ENCODE measurements around the gene RNF103. TPM values are rescaled to one million over a fixed set of nuclear protein-coding genes. Genes with fewer than 3 reads are reported as not detected.

The RNF103 gene
- total and polyA plus RNA-seq, 2 of the 13 experiments (the other 11 are each of a cell fraction or from before 2014, with no cell fraction given): 19.8 to 21.1 TPM

- no peak for TF ChIP-seq ZMAT3 (CRISPR knock-in tag; conservative IDR thresholded peaks at IDR 0.05)
- no peak for TF ChIP-seq ZNF740 (CRISPR knock-in tag; IDR thresholded peaks at IDR 0.05)
- TF ChIP-seq SATB2 (CRISPR knock-in tag; IDR thresholded peaks at IDR 0.05): no peak
- TF ChIP-seq DRAP1 (CRISPR knock-in tag; IDR thresholded peaks at IDR 0.05): peak; percentile 42; the same call in 1 of the 2 replicates
- no peak for TF ChIP-seq HIC2 (CRISPR knock-in tag; IDR thresholded peaks at IDR 0.05; ENCODE audit: low read depth)
- no peak for TF ChIP-seq NPAS2 (CRISPR knock-in tag; IDR thresholded peaks at IDR 0.05; ENCODE audit: borderline replicate concordance)
- no peak for TF ChIP-seq SNAPC4 (CRISPR knock-in tag; IDR thresholded peaks at IDR 0.05)
- TF ChIP-seq BCL3 (CRISPR knock-in tag; IDR thresholded peaks at IDR 0.05): no peak
- peak; percentile 84 for TF ChIP-seq CEBPB (IDR thresholded peaks at IDR 0.05; ENCODE audit: borderline replicate concordance, low read depth, low read length)
- TF ChIP-seq DMAP1 (CRISPR knock-in tag; IDR thresholded peaks at IDR 0.05): peak; percentile 24; the same call in 1 of the 2 replicates
- TF ChIP-seq KAT2B (IDR thresholded peaks at IDR 0.05; ENCODE audit: borderline replicate concordance, low read depth, low read length): no peak
- TF ChIP-seq ZFY (CRISPR knock-in tag; IDR thresholded peaks at IDR 0.05): no peak
- peak; percentile 10; the same call in 1 of the 2 replicates for TF ChIP-seq SMC3 (IDR thresholded peaks at IDR 0.05; ENCODE audit: low read length)
- TF ChIP-seq DZIP1 (CRISPR knock-in tag; IDR thresholded peaks at IDR 0.05): no peak
- TF ChIP-seq DBP (CRISPR knock-in tag; IDR thresholded peaks at IDR 0.05; ENCODE audit: not compliant biosample characterization): no peak
- peak; percentile 46; the same call in 1 of the 2 replicates for TF ChIP-seq YEATS2 (CRISPR knock-in tag; IDR thresholded peaks at IDR 0.05; ENCODE audit: borderline replicate concordance)
- no peak for TF ChIP-seq MLLT10 (CRISPR knock-in tag; IDR thresholded peaks at IDR 0.05)
These were observed 4.4 kb upstream of the RNF103 start (continued) for GRCh38 chr2:86628091-86628522.

All from HepG2 (cell line).